GM23338 (cell line): ENCODE data around the gene PHKB. TPM values are rescaled to one million over a fixed set of nuclear protein-coding genes. Genes with fewer than 3 reads are reported as not detected.

Experiments
- ATAC-seq: fragments of 200-7000 bp; cut with Tn5 transposase; 3 replicates; pipeline ENCODE4 v1.9.1; 2020
- DNase-seq: peaks from one replicate; pipeline ENCODE4 v3.0.0-alpha.2; 2015; ENCODE audit warnings: low spot score
- H2AFZ ChIP-seq: fragments of 200-600 bp; sonication (generic); 2 replicates; pipeline ENCODE4 v1.8.0; 2016; ENCODE audit warnings: antibody characterized with exemption, mild to moderate bottlenecking, moderate library complexity
- H3F3A ChIP-seq: fragments of 200-600 bp; sonication (generic); replicated peaks from 2 replicates; pipeline ENCODE4 v1.8.0; 2017; ENCODE audit warnings: antibody characterized with exemption, mixed run types, low read depth
- H3K27ac ChIP-seq: fragments of 200-600 bp; sonication (generic); 2 replicates; pipeline ENCODE4 v1.6.1; 2016; ENCODE audit warnings: low read depth
- H3K27me3 ChIP-seq: fragments of 200-600 bp; sonication (generic); 2 replicates; pipeline ENCODE4 v1.8.0; 2016; ENCODE audit warnings: mild to moderate bottlenecking, mixed run types, moderate library complexity; ENCODE audit not compliant: insufficient read depth
- H3K36me3 ChIP-seq: fragments of 200-600 bp; sonication (generic); 2 replicates; pipeline ENCODE4 v1.8.0; 2016; ENCODE audit warnings: mild to moderate bottlenecking; ENCODE audit not compliant: insufficient read depth
- H3K4me1 ChIP-seq: fragments of 200-600 bp; sonication (generic); 2 replicates; pipeline ENCODE4 v1.8.0; 2016; ENCODE audit warnings: mild to moderate bottlenecking, moderate library complexity; ENCODE audit not compliant: insufficient read depth
- H3K4me2 ChIP-seq: fragments of 200-600 bp; sonication (generic); 2 replicates; pipeline ENCODE4 v1.7.1; 2017; ENCODE audit warnings: mixed run types
- H3K4me3 ChIP-seq: fragments of 200-600 bp; sonication (generic); 2 replicates; pipeline ENCODE4 v1.6.1; 2016; ENCODE audit warnings: mixed run types
- H3K79me2 ChIP-seq: fragments of 200-600 bp; sonication (generic); replicated peaks from 2 replicates; pipeline ENCODE4 v1.8.0; 2017; ENCODE audit warnings: mild to moderate bottlenecking; ENCODE audit not compliant: insufficient read depth
- H3K9me2 ChIP-seq: fragments of 200-600 bp; sonication (generic); 2 replicates; pipeline ENCODE4 v1.8.0; 2017; ENCODE audit not compliant: insufficient read depth
- H4K20me1 ChIP-seq: fragments of 200-600 bp; sonication (generic); replicated peaks from 2 replicates; pipeline ENCODE4 v1.8.0; 2017; ENCODE audit warnings: mild to moderate bottlenecking; ENCODE audit not compliant: insufficient read depth
- H3K27ac Mint-ChIP-seq: 2 replicates; pipeline ENCODE4 v1.8.0; 2020; ENCODE audit warnings: inconsistent platforms, mild to moderate bottlenecking, moderate library complexity, mixed read lengths
- H3K27me3 Mint-ChIP-seq: 3 replicates; pipeline ENCODE4 v1.8.0; 2022; ENCODE audit warnings: low read depth, mild to moderate bottlenecking, moderate library complexity, mixed read lengths, inconsistent platforms; ENCODE audit not compliant: insufficient read depth, poor library complexity
- H3K36me3 Mint-ChIP-seq: 3 replicates; pipeline ENCODE4 v1.8.0; 2021; ENCODE audit warnings: low read depth, mild to moderate bottlenecking, inconsistent platforms, moderate library complexity, mixed read lengths
- H3K4me1 Mint-ChIP-seq: 3 replicates; pipeline ENCODE4 v1.8.0; 2020; ENCODE audit warnings: mild to moderate bottlenecking, inconsistent platforms, mixed read lengths
- H3K4me3 Mint-ChIP-seq: 3 replicates; pipeline ENCODE4 v1.8.0; 2021; ENCODE audit warnings: moderate library complexity, mild to moderate bottlenecking, inconsistent platforms, mixed read lengths
- H3K9me3 Mint-ChIP-seq: 3 replicates; pipeline ENCODE4 v1.8.0; 2020; ENCODE audit warnings: moderate library complexity, mild to moderate bottlenecking, inconsistent platforms, mixed read lengths
- CREB1 ChIP-seq: fragments of 250-450 bp; sonication (Bioruptor Pico); IDR thresholded peaks from 2 replicates; pipeline ENCODE4 v1.5.0; 2020; ENCODE audit warnings: low read depth, mild to moderate bottlenecking, moderate library complexity
- EZH2 ChIP-seq: fragments of 200-600 bp; sonication (generic); IDR thresholded peaks from one replicate; pipeline ENCODE4 v1.8.0; 2017; ENCODE audit warnings: antibody characterized with exemption, mild to moderate bottlenecking, low read depth; ENCODE audit not compliant: unreplicated experiment
- EZH2phosphoT487 ChIP-seq: fragments of 200-600 bp; sonication (generic); IDR thresholded peaks from one replicate; pipeline ENCODE4 v1.8.1; 2018; ENCODE audit warnings: antibody characterized with exemption; ENCODE audit not compliant: unreplicated experiment
- JUNB ChIP-seq: IDR thresholded peaks from one replicate; pipeline ENCODE4 v1.6.1; 2016; ENCODE audit warnings: antibody characterized with exemption; ENCODE audit not compliant: unreplicated experiment
- NANOG ChIP-seq: IDR thresholded peaks from 2 replicates; pipeline ENCODE4 v1.6.1; 2016; ENCODE audit warnings: antibody characterized with exemption, borderline replicate concordance
- POLR2AphosphoS5 ChIP-seq: IDR thresholded peaks from 2 replicates; pipeline ENCODE4 v1.6.1; 2016; ENCODE audit warnings: antibody characterized with exemption, low read depth
- REST ChIP-seq: IDR thresholded peaks from one replicate; pipeline ENCODE4 v1.6.1; 2018; ENCODE audit warnings: antibody characterized with exemption; ENCODE audit not compliant: unreplicated experiment
- STAT1 ChIP-seq: IDR thresholded peaks from one replicate; pipeline ENCODE4 v1.6.1; 2016; ENCODE audit warnings: antibody characterized with exemption; ENCODE audit not compliant: unreplicated experiment
- ZNF114 ChIP-seq: fragments of 250-450 bp; sonication (Bioruptor Pico); IDR thresholded peaks from 2 replicates; pipeline ENCODE4 v1.5.0; 2020; ENCODE audit warnings: mild to moderate bottlenecking, moderate library complexity
- ZNF331 ChIP-seq: fragments of 250-450 bp; sonication (Bioruptor Pico); IDR thresholded peaks from 2 replicates; pipeline ENCODE4 v1.5.0; 2020; ENCODE audit warnings: low read depth, mild to moderate bottlenecking, moderate library complexity
- polyA plus RNA-seq: library from polyadenylated mRNA; unstranded; fragments of >200 nt; fragmentation: Nextera tagmentation; extraction: Ambion mirVana; gene quantifications from 2 replicates; pipeline ENCODE4 v1.2.1, GENCODE V29; 2016
- total RNA-seq: library from RNA; depleted of rRNA; stranded (reverse); fragments of >200 nt; shearing (Covaris generic); gene quantifications from 2 replicates; pipeline ENCODE4 v1.2.3, GENCODE V29; 2014
- TF ChIP-seq, protein P1 (sequence below), 2 experiments: fragments of 200-600 bp in 1 of 2; sonication (generic) in 1 of 2; conservative IDR thresholded peaks; 2 replicates each; pipeline versions ENCODE4 v1.5.1 to v1.6.1; 2016 to 2017; ENCODE audit warnings: antibody characterized with exemption in 2 of 2, low read depth in 2 of 2, mild to moderate bottlenecking in 2 of 2, moderate library complexity in 1 of 2

The PHKB gene
- total and polyA plus RNA-seq, 2 experiments from 2014 or later, result 20.3 to 57.3 TPM

DNA sequence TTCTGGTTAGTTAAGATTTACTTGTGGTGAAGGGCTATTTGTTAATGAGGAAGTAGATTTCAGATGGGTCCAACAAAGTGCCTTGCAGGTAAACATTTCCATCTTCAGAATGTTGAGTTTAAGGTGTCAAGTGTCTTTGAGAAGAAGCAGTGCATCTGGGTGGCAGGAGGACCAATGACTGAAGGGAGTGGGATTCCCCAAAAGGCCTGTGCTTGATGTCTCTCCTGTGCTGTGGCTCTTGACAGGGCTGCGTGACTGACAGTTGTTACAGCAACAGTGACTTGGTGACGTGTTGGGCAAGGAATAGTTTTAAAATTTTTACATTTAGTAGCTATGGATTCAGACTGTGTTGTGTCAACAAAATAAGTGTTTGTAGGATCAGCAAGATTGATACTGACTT lies 149.9 kb downstream of the PHKB start:
- TF ChIP-seq EZH2 (no peak), REST (no peak), ZNF114 (CRISPR knock-in tag) (no peak), EZH2phosphoT487 (no peak), JUNB (no peak), POLR2AphosphoS5 (no peak), CREB1 (CRISPR knock-in tag) (no peak), NANOG (no peak), STAT1 (no peak)
- TF ChIP-seq, protein P1, sequence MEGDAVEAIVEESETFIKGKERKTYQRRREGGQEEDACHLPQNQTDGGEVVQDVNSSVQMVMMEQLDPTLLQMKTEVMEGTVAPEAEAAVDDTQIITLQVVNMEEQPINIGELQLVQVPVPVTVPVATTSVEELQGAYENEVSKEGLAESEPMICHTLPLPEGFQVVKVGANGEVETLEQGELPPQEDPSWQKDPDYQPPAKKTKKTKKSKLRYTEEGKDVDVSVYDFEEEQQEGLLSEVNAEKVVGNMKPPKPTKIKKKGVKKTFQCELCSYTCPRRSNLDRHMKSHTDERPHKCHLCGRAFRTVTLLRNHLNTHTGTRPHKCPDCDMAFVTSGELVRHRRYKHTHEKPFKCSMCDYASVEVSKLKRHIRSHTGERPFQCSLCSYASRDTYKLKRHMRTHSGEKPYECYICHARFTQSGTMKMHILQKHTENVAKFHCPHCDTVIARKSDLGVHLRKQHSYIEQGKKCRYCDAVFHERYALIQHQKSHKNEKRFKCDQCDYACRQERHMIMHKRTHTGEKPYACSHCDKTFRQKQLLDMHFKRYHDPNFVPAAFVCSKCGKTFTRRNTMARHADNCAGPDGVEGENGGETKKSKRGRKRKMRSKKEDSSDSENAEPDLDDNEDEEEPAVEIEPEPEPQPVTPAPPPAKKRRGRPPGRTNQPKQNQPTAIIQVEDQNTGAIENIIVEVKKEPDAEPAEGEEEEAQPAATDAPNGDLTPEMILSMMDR (conservative IDR thresholded peaks at IDR 0.05; ENCODE audit: low read depth in 2 of 2), result no peak
- no peak for DNase-seq

DNA sequence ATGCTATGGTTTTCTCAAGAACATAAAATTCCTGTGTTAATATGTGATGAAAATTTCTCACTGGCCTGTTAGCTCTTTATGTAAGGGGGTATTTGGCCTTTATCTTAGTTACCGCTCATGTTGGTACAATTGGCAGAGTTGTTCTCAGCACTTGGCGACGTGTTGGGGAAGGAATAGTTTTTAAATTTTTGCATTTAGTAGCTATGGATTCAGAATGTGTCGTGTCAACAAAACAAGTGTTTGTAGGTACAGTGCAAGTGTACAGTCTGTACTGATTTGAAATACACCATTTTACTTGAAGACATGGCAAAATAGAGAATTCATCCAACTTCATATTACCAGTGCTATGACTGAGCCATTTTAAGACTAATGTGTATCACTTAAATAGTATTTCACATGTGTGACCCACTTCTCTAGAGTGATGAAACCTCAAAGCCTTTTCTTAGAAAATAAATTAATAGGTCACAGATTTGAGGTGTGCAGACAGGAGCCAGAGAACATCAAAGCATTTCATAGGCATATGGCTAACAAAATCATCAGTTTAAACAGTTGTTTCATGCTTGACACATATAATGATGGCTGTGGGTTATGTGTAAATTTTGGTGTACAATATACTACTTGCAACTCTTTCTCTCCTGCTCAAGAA lies 150.8 kb downstream of the PHKB start:
- H3K9me2 ChIP-seq, result no peaks in the 10 kb centered on the region
- Mint-ChIP-seq H3K9me3 (no peaks in the 10 kb centered on the region; the same call in 2 of the 3 replicates), H3K4me1 (no peaks in the 10 kb centered on the region), H3K36me3 (0 out of 3 replicates have a peak, but pooled peaks cover 5% of the 10 kb centered on the region), H3K27ac (no peak overlapping the region), H3K27me3 (peaks cover 2% of the 10 kb centered on the region), H3K4me3 (no peak overlapping the region)
- no peak overlapping the region for H3K27ac ChIP-seq
- no peak overlapping the region for H3K4me2 ChIP-seq
- ATAC-seq, result no peak
- no peaks in the 10 kb centered on the region for H3F3A ChIP-seq
- no peak overlapping the region for H2AFZ ChIP-seq
- H4K20me1 ChIP-seq, result no peaks in the 10 kb centered on the region
- no peaks in the 10 kb centered on the region for H3K27me3 ChIP-seq
- no peak overlapping the region for H3K4me3 ChIP-seq
- DNase-seq, result no peak
- no peaks in the 10 kb centered on the region for H3K79me2 ChIP-seq
- no peaks in the 10 kb centered on the region for H3K4me1 ChIP-seq
- no peaks in the 10 kb centered on the region for H3K36me3 ChIP-seq
- TF ChIP-seq JUNB, result no peak
- TF ChIP-seq POLR2AphosphoS5, result no peak
- no peak for TF ChIP-seq ZNF331
- no peak for TF ChIP-seq EZH2phosphoT487

More for the DNA sequence above, 149.9 kb downstream of the PHKB start:
- Histone ChIP-seq H3K27ac (no peak overlapping the region), H3K4me1 (no peaks in the 10 kb centered on the region), H3K79me2 (no peaks in the 10 kb centered on the region), H2AFZ (no peak overlapping the region), H3F3A (no peaks in the 10 kb centered on the region), H3K4me3 (no peak overlapping the region), H3K9me2 (no peaks in the 10 kb centered on the region), H4K20me1 (no peaks in the 10 kb centered on the region), H3K36me3 (no peaks in the 10 kb centered on the region), H3K27me3 (no peaks in the 10 kb centered on the region), H3K4me2 (no peak overlapping the region)
- H3K36me3 Mint-ChIP-seq, result 0 out of 3 replicates have a peak, but pooled peaks cover 5% of the 10 kb centered on the region
- no peak for ATAC-seq
- no peak overlapping the region for H3K4me3 Mint-ChIP-seq
- H3K27ac Mint-ChIP-seq, result no peak overlapping the region
- no peaks in the 10 kb centered on the region; the same call in 2 of the 3 replicates for H3K9me3 Mint-ChIP-seq
- peaks cover 2% of the 10 kb centered on the region for H3K27me3 Mint-ChIP-seq
- H3K4me1 Mint-ChIP-seq, result no peaks in the 10 kb centered on the region
